ENCODE measurements around the gene UMAD1. TPM values are rescaled to one million over a fixed set of nuclear protein-coding genes. Genes with fewer than 3 reads are reported as not detected.

The UMAD1 gene
- total RNA-seq, 4 donors from 2014 or later: 5.6 to 13.2 (median 12.1) TPM

DNA sequence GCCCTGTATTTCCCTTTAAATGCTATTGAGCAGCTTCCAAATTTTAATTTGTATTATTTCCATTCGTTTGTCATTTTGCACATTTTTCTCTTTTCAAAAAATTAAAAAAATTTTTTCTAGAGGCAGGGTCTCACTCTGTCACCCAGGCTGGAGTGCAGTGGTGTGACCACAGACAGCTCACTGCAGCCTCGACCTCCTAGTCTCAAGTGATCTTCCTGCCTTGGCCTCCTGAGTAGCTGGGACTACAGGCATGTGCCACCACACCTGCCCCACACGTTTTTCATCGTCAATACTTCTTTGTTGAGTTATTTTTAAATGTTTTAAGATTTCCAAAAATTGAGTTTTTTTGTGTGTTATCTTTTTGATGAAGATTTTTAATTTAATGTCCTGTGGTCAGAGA is 73.2 kb downstream of the UMAD1 start:
- ATAC-seq (ENCODE audit: low FRiP score) (no peak), DNase-seq (ENCODE audit: low spot score) (no peak)
- TF ChIP-seq, protein P1, sequence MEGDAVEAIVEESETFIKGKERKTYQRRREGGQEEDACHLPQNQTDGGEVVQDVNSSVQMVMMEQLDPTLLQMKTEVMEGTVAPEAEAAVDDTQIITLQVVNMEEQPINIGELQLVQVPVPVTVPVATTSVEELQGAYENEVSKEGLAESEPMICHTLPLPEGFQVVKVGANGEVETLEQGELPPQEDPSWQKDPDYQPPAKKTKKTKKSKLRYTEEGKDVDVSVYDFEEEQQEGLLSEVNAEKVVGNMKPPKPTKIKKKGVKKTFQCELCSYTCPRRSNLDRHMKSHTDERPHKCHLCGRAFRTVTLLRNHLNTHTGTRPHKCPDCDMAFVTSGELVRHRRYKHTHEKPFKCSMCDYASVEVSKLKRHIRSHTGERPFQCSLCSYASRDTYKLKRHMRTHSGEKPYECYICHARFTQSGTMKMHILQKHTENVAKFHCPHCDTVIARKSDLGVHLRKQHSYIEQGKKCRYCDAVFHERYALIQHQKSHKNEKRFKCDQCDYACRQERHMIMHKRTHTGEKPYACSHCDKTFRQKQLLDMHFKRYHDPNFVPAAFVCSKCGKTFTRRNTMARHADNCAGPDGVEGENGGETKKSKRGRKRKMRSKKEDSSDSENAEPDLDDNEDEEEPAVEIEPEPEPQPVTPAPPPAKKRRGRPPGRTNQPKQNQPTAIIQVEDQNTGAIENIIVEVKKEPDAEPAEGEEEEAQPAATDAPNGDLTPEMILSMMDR (IDR thresholded peaks at IDR 0.05): no peak

- no peak for ATAC-seq (ENCODE audit: low FRiP score)
- no peak for DNase-seq (ENCODE audit: low spot score)
- TF ChIP-seq, protein P1 (IDR thresholded peaks at IDR 0.05): no peak
These were observed 77.9 kb downstream of the UMAD1 start, which contains the start of gene RPA3 for GRCh38 chr7:7718492-7718891. Gene RPA3 (minus strand): TSS chr7:7718607. CDS start chr7:7640418, 78,189 bp downstream.

- ATAC-seq (ENCODE audit: low FRiP score): peak; percentile 37
- TF ChIP-seq, protein P1 (IDR thresholded peaks at IDR 0.05): no peak
- DNase-seq (ENCODE audit: low spot score): no peak
These were observed 78.7 kb downstream of the UMAD1 start for GRCh38 chr7:7719236-7719635.

DNA sequence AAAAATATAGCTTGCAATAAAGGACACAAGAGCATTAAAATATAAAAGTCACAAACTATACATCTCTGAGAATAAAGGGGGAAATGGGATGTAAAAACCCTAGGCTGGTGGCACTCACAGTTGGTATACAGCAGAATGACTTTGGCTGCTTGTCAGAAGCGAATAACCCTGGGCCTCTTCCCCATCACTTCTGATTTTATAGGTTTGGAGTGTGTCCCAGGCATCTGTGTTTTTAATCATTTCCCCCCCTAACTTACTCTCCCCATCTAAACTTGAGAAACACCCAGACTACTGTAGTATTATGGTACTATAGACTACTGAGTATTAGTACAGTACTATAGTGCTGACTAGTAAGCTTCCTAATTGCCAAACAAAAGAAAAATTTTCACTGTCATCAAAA is 79.6 kb downstream of the UMAD1 start:
- TF ChIP-seq, protein P1 (IDR thresholded peaks at IDR 0.05): no peak
- no peak for DNase-seq (ENCODE audit: low spot score)
- ATAC-seq (ENCODE audit: low FRiP score): no peak

- ATAC-seq (ENCODE audit: low FRiP score) (no peak), DNase-seq (ENCODE audit: low spot score) (no peak)
- TF ChIP-seq, protein P1 (IDR thresholded peaks at IDR 0.05): no peak
These were observed 80.4 kb downstream of the UMAD1 start for GRCh38 chr7:7720750-7721621.

DNA sequence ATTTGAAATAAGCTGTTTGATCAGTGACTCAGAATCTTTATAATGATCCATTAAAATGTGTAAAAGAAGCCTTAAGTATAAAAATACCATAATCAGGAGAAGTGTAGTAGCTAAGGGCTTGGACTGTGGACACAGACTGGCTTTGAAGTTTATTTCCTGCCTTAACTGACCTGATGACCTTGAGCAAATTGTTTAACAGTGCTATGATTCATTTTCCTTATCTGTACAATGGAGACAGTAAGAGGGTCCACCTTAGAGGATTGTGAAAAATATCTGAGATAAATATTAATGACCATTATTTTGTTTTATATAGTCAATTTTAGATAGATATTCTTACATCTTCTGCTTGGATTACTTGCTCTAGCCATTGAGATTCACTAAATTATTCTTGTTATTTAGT is 91.2 kb downstream of the UMAD1 start:
- TF ChIP-seq, protein P1 (IDR thresholded peaks at IDR 0.05): no peak
- DNase-seq (ENCODE audit: low spot score) (no peak), ATAC-seq (ENCODE audit: low FRiP score) (no peak)
